GM08714 (cell line): Measurements from ENCODE around the gene NXN.
"Not testable (repeated sequence)": the region's sequence is repeated elsewhere in the genome, so short reads cannot be mapped to it uniquely, and the experiment has no call there.

ENCODE experiments used
- H3K4me3 ChIP-seq: fragments of 200-500 bp; sonication (Bioruptor generic); 2 replicates; pipeline ENCODE4 v1.5.1; 2014; ENCODE audit warnings: mild to moderate bottlenecking, low read length, inconsistent platforms
- ZNF274 ChIP-seq: IDR thresholded peaks from 2 replicates; pipeline ENCODE4 v1.6.1; 2012; ENCODE audit warnings: mild to moderate bottlenecking, low read depth, low read length

NXN gene

DNA sequence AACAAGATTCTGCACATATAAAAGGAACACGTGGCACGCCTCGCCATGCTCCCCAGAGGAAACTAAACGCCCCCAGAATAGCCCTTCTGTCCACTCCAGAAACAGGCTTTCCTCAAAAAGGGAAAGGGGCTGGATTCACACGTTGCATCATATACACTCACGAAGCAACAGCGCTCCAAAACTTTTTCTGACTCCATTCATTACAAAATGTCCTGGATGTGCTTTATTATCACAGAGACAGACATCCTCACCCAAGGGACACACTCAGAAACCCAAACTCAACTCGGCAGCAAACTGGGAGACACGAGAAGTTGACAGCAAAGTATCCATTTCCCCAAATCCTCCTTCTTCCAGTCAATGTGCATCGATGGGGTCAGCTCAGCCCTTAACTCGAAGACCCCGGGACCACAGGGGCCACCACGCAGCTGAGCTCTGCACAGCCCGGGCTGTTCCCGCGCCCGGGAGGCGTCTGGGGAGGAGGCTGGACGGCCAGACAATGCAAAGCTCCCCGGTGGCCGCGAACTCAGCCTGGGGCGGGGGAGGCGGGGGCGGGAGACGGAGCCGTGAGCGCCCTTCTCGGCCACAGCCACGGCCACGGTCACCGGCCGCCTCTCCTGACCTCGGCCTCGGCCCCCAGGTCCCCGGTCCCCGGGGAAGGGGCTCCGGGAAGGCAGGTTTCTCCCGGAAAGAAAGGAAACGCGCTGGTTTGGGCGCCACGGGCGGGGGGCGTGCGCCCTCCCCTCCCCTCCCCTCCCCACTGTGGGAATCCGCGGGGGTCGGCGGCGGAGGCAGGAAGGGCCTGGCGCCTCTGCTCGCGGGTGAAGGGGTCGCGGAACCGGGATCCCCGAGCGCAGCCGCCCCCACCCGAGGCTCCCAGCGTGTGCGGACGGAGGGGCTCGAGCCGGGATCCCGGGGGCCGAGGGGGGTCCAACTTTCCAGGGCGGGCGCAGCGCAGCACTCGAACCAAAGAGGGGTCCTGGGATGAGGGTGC is 1.2 kb downstream of the NXN start:
- TF ChIP-seq ZNF274 = no peak
- no peak overlapping the region; the same call in 1 of the 2 replicates for H3K4me3 ChIP-seq

- H3K4me3 ChIP-seq = no peak overlapping the region
- no peak for TF ChIP-seq ZNF274
Measured at GRCh38 chr17:977166-977565, 2.4 kb downstream of the NXN start.

GRCh38 chr17:976312-976711 is 3.3 kb downstream of the NXN start:
- H3K4me3 ChIP-seq = no peak overlapping the region
- TF ChIP-seq ZNF274 = no peak

DNA sequence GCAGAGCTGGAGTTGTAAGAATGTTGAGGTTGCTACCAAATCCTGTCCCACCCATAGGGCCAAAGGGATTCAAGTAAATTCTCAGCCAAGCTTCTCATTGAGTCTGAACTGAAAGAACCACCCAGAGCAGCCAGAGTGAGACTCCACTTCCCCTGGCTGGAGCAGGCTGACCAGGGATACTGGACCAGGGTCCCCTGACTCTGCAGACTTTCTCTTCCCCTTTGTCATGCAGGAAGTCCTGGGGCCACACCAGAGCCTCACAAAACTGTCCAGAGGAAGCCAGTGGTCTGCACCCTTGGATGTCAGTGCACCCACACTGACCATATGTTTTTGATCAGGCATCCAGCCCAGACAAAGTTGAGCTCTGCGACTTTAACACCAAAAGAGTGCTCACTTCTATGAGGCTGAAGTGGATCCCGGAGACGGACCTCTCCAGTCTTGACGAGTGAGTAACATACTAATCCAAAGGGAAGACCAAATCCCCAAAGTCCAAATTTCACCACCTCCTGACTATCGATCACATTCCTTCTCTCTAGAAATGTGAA is 4.1 kb downstream of the NXN start:
- H3K4me3 ChIP-seq = no peak overlapping the region
- no peak for TF ChIP-seq ZNF274

DNA sequence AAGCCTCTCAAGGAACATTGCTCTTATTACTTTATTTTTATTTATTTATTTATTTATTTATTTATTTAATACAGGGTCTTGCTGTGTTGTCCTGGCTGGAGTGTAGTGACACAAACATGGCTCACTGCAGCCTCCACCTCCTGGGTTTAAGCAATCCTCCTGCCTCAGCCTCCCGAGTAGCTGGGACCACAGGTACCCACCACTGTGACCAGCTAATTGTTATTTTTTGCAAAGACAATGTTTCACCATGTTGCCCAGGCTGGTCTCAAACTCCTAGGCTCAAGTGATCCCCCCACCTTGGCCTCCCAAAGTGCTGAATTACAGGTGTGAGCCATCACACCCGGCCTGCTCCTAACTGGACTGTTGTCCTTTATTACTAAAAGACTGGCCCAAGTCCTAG is 4.8 kb downstream of the NXN start:
- not testable (repeated sequence) for H3K4me3 ChIP-seq

- H3K4me3 ChIP-seq = no peak overlapping the region
- TF ChIP-seq ZNF274 = no peak
Measured at GRCh38 chr17:973053-973452, 6.5 kb downstream of the NXN start.

DNA sequence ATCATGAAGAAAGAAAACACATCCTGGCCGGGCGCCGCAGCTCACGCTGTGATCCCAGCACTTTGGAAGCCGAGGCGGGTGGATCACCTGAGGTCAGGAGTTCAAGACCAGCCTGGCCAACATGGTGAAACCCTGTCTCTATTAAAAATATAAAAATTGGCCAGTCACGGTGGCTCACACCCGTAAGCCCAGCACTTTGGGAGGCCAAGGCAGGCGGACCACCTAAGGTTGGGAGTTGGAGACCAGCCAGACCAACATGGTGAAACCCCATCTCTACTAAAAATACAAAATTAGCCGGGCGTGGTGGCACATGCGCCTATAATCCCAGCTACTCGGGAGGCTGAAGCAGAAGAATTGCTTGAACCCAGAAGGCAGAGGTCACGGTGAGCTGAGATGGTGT is 7.7 kb downstream of the NXN start:
- not testable (repeated sequence) for H3K4me3 ChIP-seq

GRCh38 chr17:970364-970763 is 9.2 kb downstream of the NXN start:
- no peak overlapping the region for H3K4me3 ChIP-seq
- TF ChIP-seq ZNF274 = no peak

GRCh38 chr17:969811-970355 is 9.7 kb downstream of the NXN start:
- no peak overlapping the region; the same call in 1 of the 2 replicates for H3K4me3 ChIP-seq
- no peak for TF ChIP-seq ZNF274

GRCh38 chr17:968812-969730 is 10.5 kb downstream of the NXN start:
- TF ChIP-seq ZNF274 = no peak
- H3K4me3 ChIP-seq = no peak overlapping the region; the same call in 1 of the 2 replicates

DNA sequence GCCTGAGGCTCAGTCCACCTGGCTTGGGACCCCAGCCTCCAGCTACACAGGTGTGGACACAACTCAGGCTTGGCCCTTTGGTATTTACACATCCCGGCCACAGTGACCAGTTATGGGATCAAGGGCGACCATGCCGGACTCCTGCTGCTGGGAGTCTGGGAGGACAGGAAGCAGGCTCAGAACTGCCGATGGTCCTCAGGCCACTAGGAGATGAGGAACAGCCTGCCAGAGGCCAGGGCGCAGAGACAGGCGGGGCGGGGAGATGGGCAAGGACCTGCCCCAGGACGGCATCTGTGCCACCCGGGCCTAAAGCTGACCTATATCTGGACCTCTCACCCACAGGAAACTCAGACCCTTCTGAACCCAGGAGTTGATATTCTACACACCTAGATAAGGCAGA is 12.5 kb downstream of the NXN start:
- no peak for TF ChIP-seq ZNF274
- H3K4me3 ChIP-seq = no peak overlapping the region

DNA sequence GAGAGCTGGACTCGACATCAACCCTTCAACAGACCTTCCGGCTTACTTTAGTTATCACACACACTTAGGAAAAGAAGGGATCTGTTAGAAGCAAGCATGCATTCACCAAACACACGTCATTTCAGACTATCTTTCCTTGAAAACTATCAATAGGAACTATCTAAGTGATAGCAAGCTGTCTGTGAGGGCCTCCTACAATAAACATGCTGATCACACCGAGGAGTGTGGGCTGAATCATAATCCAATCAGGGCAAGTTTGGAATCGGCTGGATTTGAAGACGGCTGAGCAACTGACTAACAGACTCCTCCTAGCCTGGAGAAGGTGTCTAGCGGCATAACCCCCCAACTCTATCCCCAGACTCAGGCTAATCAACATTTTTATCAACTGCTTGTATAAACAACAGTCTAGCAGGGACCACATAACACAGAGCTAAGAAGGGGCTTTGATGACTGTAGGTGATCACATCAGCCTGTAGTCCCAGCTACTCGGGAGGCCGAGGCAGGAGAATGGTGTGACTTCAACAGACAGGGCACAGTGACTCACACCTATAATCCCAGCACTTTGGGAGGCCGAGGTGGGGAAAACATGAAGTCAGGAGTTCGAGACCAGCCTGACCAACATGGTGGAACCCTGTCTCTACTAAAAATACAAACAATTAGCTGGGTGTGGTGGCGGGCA is 14.1 kb downstream of the NXN start:
- TF ChIP-seq ZNF274 = no peak
- H3K4me3 ChIP-seq = no peak overlapping the region

- no peak for TF ChIP-seq ZNF274
- no peak overlapping the region for H3K4me3 ChIP-seq
Measured at GRCh38 chr17:964876-965275, 14.7 kb downstream of the NXN start.

DNA sequence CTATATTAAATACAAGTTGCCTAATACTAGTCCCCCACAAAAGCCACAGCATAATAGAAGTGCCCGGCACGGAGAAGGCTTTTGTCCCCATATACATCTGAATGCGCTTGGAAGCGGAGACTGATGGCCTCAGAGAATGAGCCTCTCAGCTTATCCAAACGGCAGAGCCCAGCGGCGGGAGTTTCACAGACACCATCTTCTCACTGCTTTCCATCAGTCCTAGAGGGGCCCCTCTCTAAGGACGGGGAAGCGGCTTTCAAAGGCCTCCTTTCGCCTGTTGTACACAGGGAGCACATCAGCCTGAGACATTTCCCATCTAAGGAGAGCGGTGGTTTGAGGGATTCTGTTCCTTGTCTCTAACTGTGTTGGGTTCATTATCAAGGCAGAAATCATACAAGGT is 16.9 kb downstream of the NXN start:
- TF ChIP-seq ZNF274 = no peak
- no peak overlapping the region for H3K4me3 ChIP-seq
